C4-2B (cell line): Measurements from ENCODE around the gene USP31.

Source experiments
- H3K27ac ChIP-seq: fragments of 450-650 bp; 2 replicates; pipeline ENCODE4 v1.5.1; 2017
- CTCF ChIP-seq: fragments of 450-650 bp; conservative IDR thresholded peaks from 2 replicates; pipeline ENCODE4 v1.5.1; 2017; ENCODE audit warnings: mild to moderate bottlenecking
- ZFX ChIP-seq: fragments of 450-650 bp; IDR thresholded peaks from 2 replicates; pipeline ENCODE4 v1.6.1; 2017

USP31 gene

GRCh38 chr16:23172994-23173393 lies 23.7 kb upstream of the USP31 start:
- no peak overlapping the region for H3K27ac ChIP-seq
- TF ChIP-seq CTCF (no peak), ZFX (no peak)

- H3K27ac ChIP-seq = no peak overlapping the region
- TF ChIP-seq ZFX = no peak
- no peak for TF ChIP-seq CTCF
Observed at GRCh38 chr16:23172583-23172982, 23.3 kb upstream of the USP31 start.

DNA sequence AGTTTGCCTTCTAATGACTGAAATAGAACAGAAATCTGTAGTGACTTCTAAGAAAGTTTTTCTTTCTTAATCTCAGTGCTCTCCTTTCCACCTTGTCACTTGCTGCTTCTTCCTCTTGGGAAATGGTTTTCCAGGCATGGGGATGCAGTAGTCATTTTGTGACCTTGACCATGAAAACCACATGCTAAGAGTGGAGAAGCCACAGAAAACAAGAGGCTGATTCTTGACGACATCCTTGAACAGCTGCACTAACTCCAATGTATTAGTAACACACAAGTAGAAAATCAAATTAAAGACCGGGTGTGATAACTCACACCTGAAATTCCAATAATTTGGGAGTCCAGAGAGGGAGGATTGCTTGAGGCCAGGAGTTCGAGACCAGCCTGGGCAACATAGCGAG lies 15.5 kb upstream of the USP31 start:
- H3K27ac ChIP-seq = no peak overlapping the region
- TF ChIP-seq CTCF (no peak), ZFX (no peak)

DNA sequence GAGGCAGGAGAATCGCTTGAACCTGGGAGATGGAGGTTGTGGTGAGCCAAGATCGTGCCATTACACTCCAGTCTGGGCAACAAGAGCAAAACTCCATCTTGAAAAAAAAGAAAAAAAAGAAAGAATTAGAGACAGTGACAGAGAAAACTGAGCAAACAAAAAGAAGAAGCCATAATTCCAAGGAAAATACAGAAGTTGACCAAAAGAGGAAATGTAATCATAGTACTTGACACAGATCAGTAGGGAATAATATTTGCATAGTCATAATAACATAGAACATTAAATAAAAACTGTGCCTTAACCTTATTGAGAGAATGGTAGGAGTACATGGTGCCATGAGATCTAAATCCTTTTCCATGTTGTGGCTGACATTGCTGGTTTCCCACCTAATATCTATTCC lies 14.7 kb upstream of the USP31 start:
- no peak for TF ChIP-seq CTCF
- no peak for TF ChIP-seq ZFX
- H3K27ac ChIP-seq = no peak overlapping the region

DNA sequence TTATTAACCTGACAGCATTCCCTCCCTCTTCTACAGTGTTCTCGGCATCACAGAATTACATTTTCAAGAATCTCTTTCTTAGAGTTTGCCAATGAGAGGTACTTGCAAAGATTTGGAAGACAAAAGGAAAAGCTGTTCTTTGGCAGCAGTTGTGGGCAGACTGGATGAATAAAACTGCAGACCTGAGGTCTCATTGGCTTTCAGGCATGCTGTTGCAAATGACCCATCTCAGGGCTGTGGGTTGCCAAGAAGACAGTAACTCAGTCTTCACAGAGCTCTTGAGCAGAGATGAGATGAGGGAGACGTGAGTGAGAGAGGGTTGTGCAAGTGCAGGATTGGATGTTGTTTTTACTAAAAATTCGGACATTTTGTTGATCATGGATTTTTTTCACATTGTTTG lies 11.3 kb upstream of the USP31 start:
- H3K27ac ChIP-seq = no peak overlapping the region
- TF ChIP-seq CTCF = no peak
- no peak for TF ChIP-seq ZFX

- H3K27ac ChIP-seq = no peak overlapping the region
- TF ChIP-seq ZFX = no peak
- no peak for TF ChIP-seq CTCF
Observed at GRCh38 chr16:23160082-23160481, 10.8 kb upstream of the USP31 start.

DNA sequence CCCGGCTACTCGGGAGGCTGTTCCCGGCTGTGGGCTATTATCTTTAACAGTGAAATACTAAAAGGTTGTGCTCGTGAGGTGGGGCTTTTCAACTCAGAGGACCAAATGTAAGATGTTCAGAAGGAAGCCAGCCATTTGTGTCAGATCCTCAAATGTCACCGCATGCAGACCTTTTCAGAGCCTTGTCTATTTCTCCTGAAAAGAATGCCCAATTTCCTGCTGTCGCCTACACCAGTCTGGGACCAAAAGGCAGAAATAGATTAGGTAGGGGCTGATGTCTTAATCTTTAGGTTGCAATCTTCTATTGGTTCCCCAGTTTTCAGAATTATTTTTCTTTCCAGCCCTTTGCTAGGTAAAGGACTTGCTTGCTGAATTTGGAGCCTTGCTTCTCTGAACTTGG lies 8.9 kb upstream of the USP31 start:
- H3K27ac ChIP-seq = no peak overlapping the region
- TF ChIP-seq CTCF (no peak), ZFX (no peak)
